ENCODE data around the gene MTHFSD.

MTHFSD gene

DNA sequence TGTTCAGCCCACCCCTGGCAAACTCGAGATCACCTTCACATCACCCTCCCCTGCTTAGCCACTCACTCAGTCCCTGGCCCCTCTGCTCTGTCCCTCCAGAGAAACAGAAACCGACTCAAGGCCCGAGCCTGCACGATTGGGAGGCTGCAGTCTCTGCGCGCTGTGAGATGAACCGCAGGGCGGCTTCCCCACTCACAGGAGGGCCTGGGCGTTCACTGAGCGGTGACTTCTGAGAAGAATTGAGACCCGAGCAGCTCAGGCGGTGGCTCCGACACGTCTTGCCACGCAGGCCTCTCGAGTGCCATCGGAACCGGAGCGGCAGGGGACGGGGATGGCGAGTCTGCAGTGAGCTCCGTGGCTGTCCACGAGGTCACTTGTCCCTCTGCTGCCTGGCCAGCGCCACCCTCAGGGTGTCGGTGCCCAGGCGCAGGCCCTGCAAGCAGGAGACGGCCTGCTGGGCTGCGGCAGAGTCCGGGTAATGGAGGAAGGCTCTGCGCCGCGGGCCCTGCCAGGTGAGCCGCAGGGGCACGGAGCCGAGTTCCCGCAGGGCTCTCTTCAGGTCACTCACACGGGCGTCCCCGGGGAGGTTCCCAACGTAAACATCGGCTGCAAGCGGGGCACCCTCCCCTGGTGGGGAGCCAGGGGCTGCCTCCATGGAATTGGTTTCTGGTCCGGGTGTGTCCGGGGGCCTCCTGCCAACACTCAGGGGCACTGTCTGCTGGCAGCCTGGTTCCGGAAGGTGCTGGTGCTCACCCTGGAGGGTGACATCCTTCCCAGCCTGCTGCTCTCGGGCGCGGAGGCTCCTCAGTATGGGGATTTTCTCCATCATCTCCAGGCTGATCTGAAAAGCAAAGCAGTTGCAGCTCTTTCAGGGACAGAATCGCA lies 23.2 kb downstream of the MTHFSD start:
- Histone ChIP-seq H3K4me3 (ENCODE audit: low read depth in 1 of 2, low read length in 1 of 2) (no peak overlapping the region), H3K36me3 (peaks cover 51% of the 10 kb centered on the region), H3K4me1 (ENCODE audit: control insufficient read depth in 1 of 2, insufficient read depth in 1 of 2, low read depth in 1 of 2, low read length in 1 of 2) (no peaks in the 10 kb centered on the region), H3K27ac (no peak overlapping the region), H3K27me3 (no peaks in the 10 kb centered on the region), H3K9me3 (no peaks in the 10 kb centered on the region)
- TF ChIP-seq, protein P1, sequence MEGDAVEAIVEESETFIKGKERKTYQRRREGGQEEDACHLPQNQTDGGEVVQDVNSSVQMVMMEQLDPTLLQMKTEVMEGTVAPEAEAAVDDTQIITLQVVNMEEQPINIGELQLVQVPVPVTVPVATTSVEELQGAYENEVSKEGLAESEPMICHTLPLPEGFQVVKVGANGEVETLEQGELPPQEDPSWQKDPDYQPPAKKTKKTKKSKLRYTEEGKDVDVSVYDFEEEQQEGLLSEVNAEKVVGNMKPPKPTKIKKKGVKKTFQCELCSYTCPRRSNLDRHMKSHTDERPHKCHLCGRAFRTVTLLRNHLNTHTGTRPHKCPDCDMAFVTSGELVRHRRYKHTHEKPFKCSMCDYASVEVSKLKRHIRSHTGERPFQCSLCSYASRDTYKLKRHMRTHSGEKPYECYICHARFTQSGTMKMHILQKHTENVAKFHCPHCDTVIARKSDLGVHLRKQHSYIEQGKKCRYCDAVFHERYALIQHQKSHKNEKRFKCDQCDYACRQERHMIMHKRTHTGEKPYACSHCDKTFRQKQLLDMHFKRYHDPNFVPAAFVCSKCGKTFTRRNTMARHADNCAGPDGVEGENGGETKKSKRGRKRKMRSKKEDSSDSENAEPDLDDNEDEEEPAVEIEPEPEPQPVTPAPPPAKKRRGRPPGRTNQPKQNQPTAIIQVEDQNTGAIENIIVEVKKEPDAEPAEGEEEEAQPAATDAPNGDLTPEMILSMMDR (IDR thresholded peaks at IDR 0.05), result no peak

DNA sequence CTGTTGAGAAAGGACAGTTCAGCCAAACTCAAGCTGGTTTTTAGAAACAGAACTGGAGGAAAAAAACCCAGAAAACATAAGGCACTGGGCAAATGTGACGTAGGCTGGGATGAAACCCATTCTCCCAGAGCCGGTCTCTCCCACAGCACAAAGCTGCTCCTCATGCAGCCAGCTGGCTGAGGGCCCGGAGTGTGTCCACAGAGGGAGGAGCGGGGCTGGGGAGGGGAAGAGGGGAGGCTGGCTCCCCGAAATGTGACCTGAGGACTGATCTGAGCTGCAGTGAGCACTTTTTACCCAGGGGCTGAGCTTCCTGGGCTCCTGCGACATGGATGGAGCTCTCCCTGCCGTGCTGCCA lies 23.9 kb downstream of the MTHFSD start:
- Histone ChIP-seq H3K4me1 (ENCODE audit: control insufficient read depth in 1 of 2, insufficient read depth in 1 of 2, low read depth in 1 of 2, low read length in 1 of 2) (no peaks in the 10 kb centered on the region), H3K27me3 (no peaks in the 10 kb centered on the region), H3K27ac (no peak overlapping the region), H3K36me3 (peaks cover 45% of the 10 kb centered on the region), H3K4me3 (ENCODE audit: low read depth in 1 of 2, low read length in 1 of 2) (no peak overlapping the region), H3K9me3 (no peaks in the 10 kb centered on the region)
- TF ChIP-seq, protein P1 (IDR thresholded peaks at IDR 0.05), result no peak

DNA sequence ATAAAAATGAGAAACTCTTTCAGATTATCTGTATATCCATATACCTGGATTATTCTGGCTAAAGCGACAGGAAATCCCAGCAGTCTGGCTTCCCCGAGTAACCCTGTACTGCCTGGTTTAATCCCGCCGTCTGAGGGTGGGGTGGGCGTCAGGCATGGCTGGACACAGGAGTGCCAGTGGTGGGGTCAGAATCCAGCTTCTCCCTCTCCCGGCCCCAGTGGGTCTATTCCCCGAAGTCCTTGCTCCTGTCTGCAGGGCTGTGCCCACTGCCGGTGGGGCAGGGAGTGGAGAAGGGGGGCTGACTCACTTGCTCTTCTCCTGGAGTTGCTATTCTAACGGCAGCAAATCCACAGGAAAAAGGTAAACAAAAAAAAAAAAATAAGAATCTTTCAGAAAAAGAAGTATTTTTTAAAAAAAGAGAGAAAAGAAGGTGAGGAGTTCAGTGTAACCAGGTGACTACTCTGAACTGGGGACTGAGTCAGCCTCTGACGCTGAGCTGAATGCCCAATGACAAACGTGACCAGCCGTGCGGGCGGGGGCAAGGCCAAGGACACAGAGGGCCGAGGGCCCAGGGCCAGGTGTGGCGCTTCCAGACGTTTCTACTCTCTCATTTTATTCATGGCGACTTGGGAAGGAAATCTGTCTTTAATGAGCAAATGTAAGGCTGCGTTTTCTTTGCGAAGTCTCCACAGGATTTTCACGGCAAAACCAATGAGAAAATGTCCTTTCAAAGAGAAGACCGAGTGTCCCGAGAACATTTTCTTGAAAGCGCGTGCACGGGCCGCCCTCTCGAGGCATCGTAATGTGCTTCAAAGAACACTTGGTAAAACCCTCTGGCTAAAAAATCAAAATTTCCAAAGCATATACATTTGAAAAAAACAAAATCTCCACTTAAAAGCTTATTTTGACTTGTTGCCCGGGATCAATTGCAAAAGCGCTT lies 24.5 kb downstream of the MTHFSD start:
- Histone ChIP-seq H3K4me1 (ENCODE audit: control insufficient read depth in 1 of 2, insufficient read depth in 1 of 2, low read depth in 1 of 2, low read length in 1 of 2) (no peaks in the 10 kb centered on the region), H3K27me3 (no peaks in the 10 kb centered on the region), H3K27ac (no peak overlapping the region), H3K4me3 (ENCODE audit: low read depth in 1 of 2, low read length in 1 of 2) (no peak overlapping the region), H3K36me3 (peaks cover 39% of the 10 kb centered on the region), H3K9me3 (no peaks in the 10 kb centered on the region)
- TF ChIP-seq, protein P1 (IDR thresholded peaks at IDR 0.05), result no peak

DNA sequence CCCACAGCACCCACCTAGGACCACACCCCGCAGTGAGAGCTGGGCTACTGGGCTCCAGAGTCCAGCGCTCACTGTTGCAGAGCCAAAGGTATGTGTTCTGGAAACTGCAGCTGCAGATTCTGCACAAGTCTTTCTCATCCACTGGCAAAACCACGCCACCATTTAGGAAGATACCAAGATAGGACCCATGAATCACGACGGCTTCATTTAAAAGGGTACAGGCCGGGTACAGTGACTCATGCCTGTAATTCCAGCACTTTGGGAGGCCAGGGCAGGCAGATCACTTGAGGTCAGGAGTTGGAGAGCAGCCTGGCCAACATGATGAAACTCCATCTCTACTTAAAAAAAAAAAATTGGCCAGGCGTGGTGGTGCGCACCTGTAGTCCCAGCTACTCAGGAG lies 25.9 kb downstream of the MTHFSD start:
- Histone ChIP-seq H3K27me3 (peaks cover 6% of the 10 kb centered on the region), H3K27ac (no peak overlapping the region), H3K4me3 (ENCODE audit: low read depth in 1 of 2, low read length in 1 of 2) (no peak overlapping the region), H3K9me3 (no peaks in the 10 kb centered on the region), H3K36me3 (peaks cover 31% of the 10 kb centered on the region), H3K4me1 (ENCODE audit: control insufficient read depth in 1 of 2, insufficient read depth in 1 of 2, low read depth in 1 of 2, low read length in 1 of 2) (no peaks in the 10 kb centered on the region)
- TF ChIP-seq, protein P1 (IDR thresholded peaks at IDR 0.05), result no peak

DNA sequence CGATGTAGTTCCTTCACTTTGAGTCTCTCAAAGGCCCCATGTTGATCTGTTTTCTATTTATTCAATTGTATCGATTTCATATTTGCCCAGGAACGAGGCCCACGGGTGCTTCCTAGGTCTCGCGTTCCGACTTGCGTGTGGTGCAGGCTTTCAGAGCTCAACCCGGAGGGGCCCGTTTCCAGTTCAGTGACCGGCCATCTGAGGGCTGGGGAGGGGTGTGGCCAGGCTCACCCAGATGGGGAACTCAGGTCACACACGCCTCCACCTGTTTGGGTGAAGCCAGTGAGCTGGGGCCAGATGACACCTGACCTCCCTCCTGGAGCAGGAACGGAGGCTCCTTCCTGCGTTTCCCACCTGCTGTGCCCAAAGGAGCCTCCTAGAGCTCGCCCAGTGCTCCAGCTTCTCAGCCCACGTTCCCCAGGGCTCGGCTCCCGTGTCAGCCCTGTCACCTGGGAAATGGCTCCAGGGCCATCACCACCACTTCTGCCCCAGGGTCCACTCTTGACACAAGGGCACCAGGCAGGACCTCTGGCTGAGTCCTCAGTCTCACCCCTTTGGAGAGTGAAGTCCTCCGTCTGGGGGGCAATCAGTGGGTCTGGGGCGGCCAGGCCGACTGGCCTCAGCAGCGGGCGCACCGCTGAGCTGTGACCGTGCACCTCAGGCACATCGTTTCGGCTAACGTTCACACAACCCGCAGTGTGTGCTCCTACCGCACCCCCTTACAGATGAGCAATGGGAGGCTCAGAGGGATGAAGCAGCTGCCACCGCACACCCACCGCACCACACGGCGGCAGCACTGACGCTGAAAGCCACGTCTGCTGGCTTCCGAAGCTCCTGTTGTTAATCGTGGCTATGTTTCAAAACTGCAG lies 26.7 kb downstream of the MTHFSD start:
- H3K4me1 ChIP-seq (ENCODE audit: control insufficient read depth in 1 of 2, insufficient read depth in 1 of 2, low read depth in 1 of 2, low read length in 1 of 2), result no peaks in the 10 kb centered on the region
- TF ChIP-seq, protein P1 (IDR thresholded peaks at IDR 0.05), result no peak
- no peak overlapping the region for H3K27ac ChIP-seq
- peaks cover 14% of the 10 kb centered on the region for H3K27me3 ChIP-seq
- H3K4me3 ChIP-seq (ENCODE audit: low read depth in 1 of 2, low read length in 1 of 2), result no peak overlapping the region
- no peaks in the 10 kb centered on the region for H3K9me3 ChIP-seq
- peaks cover 25% of the 10 kb centered on the region for H3K36me3 ChIP-seq

All from neutrophil (primary cell).